K562 (cell line): ENCODE results near the gene SLC8A2. TPM values are rescaled to one million over a fixed set of nuclear protein-coding genes. Genes with fewer than 3 reads are reported as not detected.

ENCODE experiments used
- ARNT ChIP-seq, 2 experiments: fragments of 450-650 bp; IDR thresholded peaks; 2 replicates each; pipeline ENCODE4 v1.6.1; 2016; ENCODE audit warnings: mild to moderate bottlenecking in 1 of 2
- BACH1 ChIP-seq: fragments of 200-800 bp; sonication (Bioruptor generic); IDR thresholded peaks from 2 replicates; pipeline ENCODE4 v1.6.1; 2016; ENCODE audit warnings: missing genetic modification characterization, missing compliant biosample characterization
- CXXC5 ChIP-seq: fragments of 250-450 bp; sonication (Bioruptor Pico); IDR thresholded peaks from 2 replicates; pipeline ENCODE4 v1.8.0; 2022; ENCODE audit warnings: inconsistent platforms, mild to moderate bottlenecking, moderate library complexity
- EHMT2 ChIP-seq: fragments of 450-650 bp; IDR thresholded peaks from 2 replicates; pipeline ENCODE4 v1.6.1; 2018; ENCODE audit warnings: antibody characterized with exemption
- GABPB1 ChIP-seq: sonication (generic); formaldehyde crosslinking; IDR thresholded peaks from 2 replicates; pipeline ENCODE4 v1.8.0; 2022; ENCODE audit warnings: mild to moderate bottlenecking, missing genetic modification reagents
- JUN ChIP-seq, 2 experiments: sonication (generic) in 1 of 2; formaldehyde crosslinking in 1 of 2; IDR thresholded peaks; 2 replicates each; pipeline versions ENCODE4 v1.6.1 to v1.8.0; 2012 to 2022; ENCODE audit warnings: borderline replicate concordance in 2 of 2, mild to moderate bottlenecking in 2 of 2, improper control_type of control experiment in 1 of 2, low read depth in 1 of 2, low read length in 1 of 2, missing genetic modification reagents in 1 of 2
- NBN ChIP-seq: fragments of 450-650 bp; IDR thresholded peaks from 2 replicates; pipeline ENCODE4 v1.6.1; 2016; ENCODE audit warnings: low read depth, mild to moderate bottlenecking
- NR0B1 ChIP-seq: fragments of 450-650 bp; IDR thresholded peaks from one replicate; pipeline ENCODE4 v1.6.1; 2018; ENCODE audit warnings: mild to moderate bottlenecking, moderate library complexity; ENCODE audit not compliant: partially characterized antibody
- RBM22 ChIP-seq: fragments of 200-400 bp; formaldehyde crosslinking; IDR thresholded peaks from 2 replicates; pipeline ENCODE4 v1.6.1; 2018; ENCODE audit warnings: low read length, low read depth; ENCODE audit not compliant: poor library complexity, severe bottlenecking
- RBM34 ChIP-seq: fragments of 200-400 bp; formaldehyde crosslinking; IDR thresholded peaks from 2 replicates; pipeline ENCODE4 v1.6.1; 2018; ENCODE audit warnings: low read length, borderline replicate concordance; ENCODE audit not compliant: insufficient read depth
- TBL1XR1 ChIP-seq, 2 experiments: IDR thresholded peaks; 2 replicates each; pipeline ENCODE4 v1.6.1; 2012; ENCODE audit warnings: improper control_type of control experiment in 2 of 2, low read length in 2 of 2, mild to moderate bottlenecking in 1 of 2
- UBTF ChIP-seq, 2 experiments: IDR thresholded peaks; 2 replicates each; pipeline ENCODE4 v1.6.1; 2012; ENCODE audit warnings: improper control_type of control experiment in 2 of 2, low read depth in 2 of 2, low read length in 2 of 2, borderline replicate concordance in 1 of 2
- ZNF197 ChIP-seq: fragments of 200-800 bp; sonication (Bioruptor generic); IDR thresholded peaks from 2 replicates; pipeline ENCODE4 v1.6.1; 2016; ENCODE audit warnings: low read depth, missing genetic modification characterization, missing compliant biosample characterization
- ZNF239 ChIP-seq: fragments of 250-450 bp; sonication (Bioruptor Pico); IDR thresholded peaks from 2 replicates; pipeline ENCODE4 v1.4.0; 2020; ENCODE audit warnings: mild to moderate bottlenecking
- ZNF639 ChIP-seq, 2 experiments: fragments of 200-800 bp in 1 of 2; sonication (Bioruptor generic) in 1 of 2; sonication (generic) in 1 of 2; formaldehyde crosslinking in 1 of 2; IDR thresholded peaks in 1 of 2; conservative IDR thresholded peaks in 1 of 2; 2 replicates each; pipeline versions ENCODE4 v1.5.0 to v1.6.1; 2016 to 2020; ENCODE audit warnings: missing compliant biosample characterization in 1 of 2, missing genetic modification characterization in 1 of 2, missing genetic modification reagents in 1 of 2
- ZNF764 ChIP-seq: fragments of 250-450 bp; sonication (Bioruptor Pico); IDR thresholded peaks from 2 replicates; pipeline ENCODE4 v1.4.0; 2020; ENCODE audit warnings: low read depth, mild to moderate bottlenecking, moderate library complexity
- ZSCAN32 ChIP-seq: fragments of 450-650 bp; formaldehyde crosslinking; IDR thresholded peaks from 2 replicates; pipeline ENCODE4 v1.4.0; 2020; ENCODE audit warnings: mild to moderate bottlenecking, moderate library complexity
- ZZZ3 ChIP-seq: fragments of 450-650 bp; IDR thresholded peaks from 2 replicates; pipeline ENCODE4 v1.6.1; 2016; ENCODE audit warnings: antibody characterized with exemption, mild to moderate bottlenecking, moderate library complexity
- polyA plus RNA-seq, 8 experiments: library from polyadenylated mRNA; depleted of rRNA in 4 of 8; stranded (reverse) in 5 of 8; unstranded in 3 of 8; fragments of >200 nt; fragmentation: Nextera tagmentation in 2 of 8; fragmentation: Illumina TruSeq in 1 of 8; extraction: Ambion mirVana in 2 of 8; extraction: Trizol in 1 of 8; gene quantifications; 2 replicates each; pipeline versions ENCODE4 v1.2.1 to v1.2.3, GENCODE V29; 2011 to 2014; ENCODE audit warnings: inconsistent platforms in 1 of 8, missing spikeins in 1 of 8
- total RNA-seq, 7 experiments: library from RNA; depleted of rRNA in 6 of 7; stranded (reverse); fragments of >200 nt in 6 of 7; fragmentation: Illumina TruSeq in 2 of 7; extraction: Trizol in 2 of 7; gene quantifications; 2 replicates each; pipeline versions ENCODE4 v1.2.1 to v1.2.3, GENCODE V29; 2011 to 2021; ENCODE audit warnings: low replicate concordance in 1 of 7

Gene SLC8A2
- total and polyA plus RNA-seq, 9 of the 15 experiments (the other 6 are each of a cell fraction or from before 2014, with no cell fraction given): 0.07 to 0.66 (median 0.24) TPM; not detected in 3

GRCh38 chr19:47497050-47497766 is 25.5 kb upstream of the SLC8A2 start (continued):
- TF ChIP-seq CXXC5 (CRISPR knock-in tag): peak; percentile 63
- TF ChIP-seq ZNF197: no peak
- TF ChIP-seq TBL1XR1 (IDR thresholded peaks at IDR 0.05; ENCODE audit: low read length in 2 of 2): peak in 1 of 2 experiments; percentile 42; a peak in 1 of 4 replicates
- TF ChIP-seq ZZZ3: no peak
- TF ChIP-seq ZNF239 (CRISPR knock-in tag): no peak
- no peak for TF ChIP-seq RBM34
- no peak for TF ChIP-seq EHMT2
- no peak for TF ChIP-seq ZNF764 (CRISPR knock-in tag)
- TF ChIP-seq NR0B1: no peak
- no peak for TF ChIP-seq ZSCAN32 (CRISPR knock-in tag)
- no peak for TF ChIP-seq BACH1
- TF ChIP-seq JUN (IDR thresholded peaks at IDR 0.05; ENCODE audit: borderline replicate concordance, low read depth, low read length): no peak
- TF ChIP-seq JUN (CRISPR knock-in tag; IDR thresholded peaks at IDR 0.05; ENCODE audit: borderline replicate concordance): no peak
- no peak for TF ChIP-seq GABPB1 (CRISPR knock-in tag)
- TF ChIP-seq NBN: no peak
- TF ChIP-seq ZNF639 (CRISPR knock-in tag; conservative IDR thresholded peaks at IDR 0.05 in 1 of 2, IDR thresholded peaks at IDR 0.05 in 1 of 2): no peak
- 0 out of 4 replicates have a peak, but pooled peaks of 1 of the 2 experiments have one; percentile 58 for TF ChIP-seq ARNT (IDR thresholded peaks at IDR 0.05)
- no peak for TF ChIP-seq UBTF (IDR thresholded peaks at IDR 0.05; ENCODE audit: borderline replicate concordance in 1 of 2, low read depth in 2 of 2, low read length in 2 of 2)
- no peak for TF ChIP-seq RBM22
